ENCODE results near the gene KAT6B.
"Not testable (repeated sequence)": the region's sequence is repeated elsewhere in the genome, so short reads cannot be mapped to it uniquely, and the experiment has no call there.

The KAT6B gene

GRCh38 chr10:74863551-74863950 lies 37.2 kb downstream of the KAT6B start:
- DNase-seq, result no peak

- no peak for DNase-seq
Observed at GRCh38 chr10:74867351-74867750, 41.0 kb downstream of the KAT6B start.

GRCh38 chr10:74868392-74868977 lies 42.1 kb downstream of the KAT6B start:
- DNase-seq, result no peak

DNA sequence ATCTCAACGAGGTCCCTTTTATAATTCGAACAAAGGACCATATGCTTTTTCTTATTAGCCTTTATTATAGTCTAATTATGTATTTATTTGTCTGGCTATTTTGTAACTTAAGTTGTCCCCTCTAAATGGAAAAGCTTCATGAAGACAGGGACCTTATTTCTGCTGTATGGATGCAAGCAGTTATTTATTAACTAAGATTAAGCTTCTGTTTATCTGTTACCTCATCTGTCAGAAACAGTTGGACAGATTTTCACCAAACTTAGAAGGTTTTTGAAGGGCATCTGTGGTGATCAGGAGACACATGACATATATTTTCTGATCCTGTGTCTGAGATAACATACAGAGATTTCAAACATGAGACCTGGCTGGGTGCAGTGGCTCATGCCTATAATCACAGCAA lies 43.2 kb downstream of the KAT6B start:
- no peak for DNase-seq

DNA sequence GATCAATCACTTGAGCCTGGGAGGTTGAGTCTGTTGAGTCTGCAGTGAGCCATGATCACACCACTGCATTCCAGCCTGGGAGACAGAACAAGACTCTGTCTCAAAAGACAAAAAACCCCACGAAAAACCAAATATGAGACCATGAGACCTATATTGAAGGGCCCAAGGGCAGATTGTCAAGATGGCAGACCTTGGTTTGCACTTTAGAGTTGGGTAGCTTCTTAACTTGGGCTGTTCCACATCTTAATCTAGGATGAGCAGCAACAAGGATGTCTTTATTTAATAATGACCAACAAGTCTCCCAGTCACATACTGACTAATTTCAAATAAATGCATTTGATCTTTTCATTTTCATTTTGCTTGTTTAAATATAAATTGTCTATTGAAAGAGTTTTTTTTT lies 43.8 kb downstream of the KAT6B start:
- DNase-seq, result no peak

- DNase-seq, result no peak
Observed at GRCh38 chr10:74871595-74872382, 45.4 kb downstream of the KAT6B start.

DNA sequence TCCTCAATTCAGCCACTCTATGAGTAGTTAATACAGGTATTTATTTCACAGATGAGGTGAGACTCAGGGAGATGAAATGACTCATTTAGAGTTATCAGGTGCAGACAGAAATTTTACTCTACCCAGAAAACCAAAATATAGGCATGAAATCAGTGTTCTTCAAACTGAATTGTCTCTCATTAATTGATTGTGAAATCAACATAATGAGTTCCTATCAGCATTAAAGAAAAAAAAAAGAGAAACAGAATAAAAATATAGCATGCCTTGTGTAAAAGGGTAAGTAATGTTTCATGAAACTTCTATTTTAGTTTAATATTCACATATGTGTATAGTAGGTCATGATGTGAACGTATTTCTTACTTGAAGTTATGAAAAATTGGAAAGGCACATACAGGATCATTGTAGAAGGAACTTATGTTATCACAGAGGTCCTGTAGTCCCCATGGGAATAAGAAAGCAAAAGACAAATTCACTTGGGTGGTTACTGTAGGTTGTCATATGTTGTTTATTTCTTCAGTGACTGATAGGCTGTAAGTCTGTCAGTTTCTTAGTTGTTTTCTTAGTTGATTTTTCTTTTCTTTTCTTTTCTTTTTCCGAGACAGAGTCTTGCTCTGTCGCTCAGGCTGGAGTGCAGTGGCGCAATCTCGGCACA lies 47.5 kb downstream of the KAT6B start:
- no peak for DNase-seq

DNA sequence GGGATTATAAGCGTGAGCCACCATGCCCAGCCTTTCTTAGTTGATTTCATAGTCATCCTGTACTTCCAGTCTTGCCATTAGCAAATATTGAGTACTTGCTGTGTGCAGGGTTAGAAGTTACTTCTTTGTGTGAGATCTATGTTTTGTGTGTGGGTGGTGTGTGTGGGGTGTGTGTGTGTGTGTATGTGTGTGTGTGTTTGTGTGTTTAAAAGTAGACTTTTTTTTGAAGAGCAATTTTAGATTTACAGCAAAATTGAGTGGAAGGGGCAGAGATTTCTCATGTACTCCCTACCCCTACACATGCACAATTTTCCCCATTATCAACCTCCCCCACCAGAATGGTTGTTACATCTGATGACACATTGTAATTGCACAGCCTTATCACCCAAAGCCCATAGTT lies 48.2 kb downstream of the KAT6B start:
- DNase-seq, result no peak

DNA sequence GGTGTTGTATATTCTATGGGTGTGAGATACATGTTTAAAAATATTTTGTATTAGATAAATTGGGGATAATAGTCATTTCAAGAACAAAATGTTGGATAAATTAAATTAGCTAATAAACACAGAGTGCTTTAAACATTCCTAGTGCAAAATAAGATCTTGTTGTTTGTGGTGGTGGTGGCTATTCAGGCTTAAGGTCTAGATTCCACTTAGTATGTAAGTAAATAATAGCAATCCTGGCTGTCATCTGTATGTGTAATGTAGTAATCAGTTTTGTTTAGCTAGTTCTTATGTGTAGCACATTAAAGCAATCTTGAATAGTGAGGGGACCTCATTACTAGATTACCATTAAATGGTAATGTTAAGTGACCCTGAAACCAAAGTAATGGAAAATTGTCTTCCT lies 48.7 kb downstream of the KAT6B start:
- DNase-seq, result no peak

- DNase-seq, result no peak
Observed at GRCh38 chr10:74875966-74876365, 49.6 kb downstream of the KAT6B start.

- not testable (repeated sequence) for DNase-seq
Observed at GRCh38 chr10:74877054-74877453, 50.7 kb downstream of the KAT6B start.

- DNase-seq, result no peak
Observed at GRCh38 chr10:74877898-74878297, 51.5 kb downstream of the KAT6B start.

- no peak for DNase-seq
Observed at GRCh38 chr10:74880041-74880440, 53.6 kb downstream of the KAT6B start.

DNA sequence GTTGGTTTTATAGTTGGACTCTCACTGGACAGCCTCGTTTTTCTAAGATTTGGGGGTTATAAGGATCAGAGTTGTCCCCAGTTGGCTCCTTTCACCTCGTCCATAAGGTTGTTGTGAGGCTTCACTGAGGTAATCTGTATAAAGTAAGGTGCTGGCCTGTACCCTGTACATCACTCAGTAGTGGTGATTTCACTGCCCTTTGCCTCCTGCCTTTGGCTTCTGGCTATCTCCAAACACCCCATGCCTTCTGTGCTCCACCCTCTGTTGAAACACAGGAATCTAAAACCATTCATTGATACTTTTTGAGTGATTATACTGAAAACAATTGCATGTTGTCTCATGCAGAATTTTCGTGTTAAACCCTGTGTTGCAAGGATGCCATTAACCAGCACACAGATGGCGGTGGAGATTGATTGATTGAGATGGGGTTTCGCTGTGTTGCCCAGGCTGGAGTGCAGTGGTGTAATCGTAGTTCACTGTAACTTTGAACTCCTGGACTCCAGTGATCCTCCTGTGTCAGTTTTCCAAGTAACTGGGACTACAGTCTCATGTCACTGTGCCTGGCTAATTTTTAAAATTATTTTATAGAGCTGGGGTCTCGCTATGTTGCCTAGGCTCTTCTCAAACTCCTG lies 55.0 kb downstream of the KAT6B start:
- no peak for DNase-seq

DNA sequence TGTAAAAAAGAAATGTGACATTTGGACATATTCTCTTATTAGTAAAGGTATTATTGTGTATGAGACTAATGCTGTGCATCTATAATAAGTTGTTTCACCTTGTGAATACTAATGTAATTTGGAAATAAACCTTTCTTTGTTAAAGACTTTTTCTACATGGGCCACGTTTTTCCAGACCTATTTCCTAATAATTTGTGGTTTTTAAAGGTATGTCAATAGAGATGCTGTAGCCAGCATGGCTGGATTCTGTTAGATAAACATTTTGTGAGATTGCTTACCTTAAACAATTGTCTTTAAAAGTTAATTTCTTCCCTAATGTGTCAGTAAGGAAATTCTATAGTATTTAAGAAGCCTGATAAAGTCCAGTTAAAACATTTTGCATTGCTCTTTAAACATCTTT lies 56.0 kb downstream of the KAT6B start:
- no peak for DNase-seq

DNA sequence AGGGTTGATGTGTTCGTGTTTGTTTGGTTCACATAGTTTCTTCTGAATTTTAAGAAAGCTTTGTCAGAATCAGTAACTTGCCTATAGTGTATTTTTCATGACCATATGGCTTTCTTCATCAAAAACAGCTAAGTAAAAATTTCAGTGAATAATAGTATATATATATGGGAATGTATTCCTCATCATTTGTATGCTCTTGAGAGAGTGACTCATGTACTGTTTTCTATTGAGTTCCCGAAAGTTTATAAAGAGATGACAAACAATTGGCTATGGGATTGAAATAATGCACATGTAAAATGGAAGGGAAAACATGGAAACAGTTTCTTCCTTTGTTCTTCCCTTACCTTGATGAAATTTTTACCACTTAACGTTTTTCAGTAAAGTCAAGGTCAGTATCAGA lies 56.4 kb downstream of the KAT6B start:
- no peak for DNase-seq

DNA sequence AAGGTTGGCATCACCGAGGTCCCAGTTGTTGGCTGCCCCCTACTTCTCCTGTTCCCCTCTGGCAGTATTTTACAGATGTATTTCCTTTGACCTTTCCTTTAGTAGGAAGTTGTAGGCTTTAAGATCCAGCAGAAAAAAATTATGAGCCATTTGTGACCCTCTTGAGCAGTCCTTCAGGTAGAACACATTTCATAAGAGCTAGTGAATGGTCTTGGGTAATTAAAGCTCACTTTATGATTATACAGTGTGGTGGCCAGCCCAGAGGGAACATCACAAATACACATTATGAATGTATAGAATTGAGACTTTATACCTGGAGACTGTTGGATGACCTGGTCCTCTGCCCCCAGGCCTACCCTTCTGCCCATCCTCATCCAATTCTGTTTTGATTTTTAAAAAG lies 57.0 kb downstream of the KAT6B start:
- DNase-seq, result no peak

GRCh38 chr10:74887614-74888284 lies 61.3 kb downstream of the KAT6B start:
- no peak for DNase-seq

DNA sequence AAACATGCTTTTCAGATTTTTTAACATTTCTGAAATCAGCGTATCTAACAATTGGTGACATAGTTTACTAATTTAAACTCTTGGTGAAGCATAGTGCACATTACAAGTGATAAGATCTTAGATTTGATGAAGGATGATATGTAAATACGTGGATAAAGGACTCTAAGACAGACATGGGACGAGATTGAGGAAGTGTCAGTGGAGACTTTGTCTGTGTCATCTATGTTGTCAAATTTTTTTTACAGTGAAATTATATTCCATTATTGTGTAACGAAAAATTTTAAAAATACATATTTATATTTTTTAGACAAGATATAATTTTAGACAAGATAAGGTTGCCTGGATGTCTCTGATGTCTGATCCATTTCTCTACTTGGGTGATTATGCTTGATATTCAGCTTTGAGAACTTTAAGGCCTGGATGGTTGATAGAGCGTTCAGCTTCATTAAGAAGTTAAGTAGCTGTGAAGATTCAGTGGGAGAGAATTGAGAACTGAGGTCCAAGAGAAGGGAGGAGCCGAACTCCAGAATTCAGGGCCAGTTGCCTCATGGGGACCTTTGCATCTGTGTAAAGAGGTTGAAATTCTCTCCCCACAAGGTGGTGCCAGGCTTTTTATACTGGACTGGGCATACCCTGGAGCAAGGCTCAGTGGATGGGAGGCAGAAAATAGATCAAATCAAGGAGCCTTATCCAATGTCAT lies 62.7 kb downstream of the KAT6B start:
- DNase-seq, result no peak

DNA sequence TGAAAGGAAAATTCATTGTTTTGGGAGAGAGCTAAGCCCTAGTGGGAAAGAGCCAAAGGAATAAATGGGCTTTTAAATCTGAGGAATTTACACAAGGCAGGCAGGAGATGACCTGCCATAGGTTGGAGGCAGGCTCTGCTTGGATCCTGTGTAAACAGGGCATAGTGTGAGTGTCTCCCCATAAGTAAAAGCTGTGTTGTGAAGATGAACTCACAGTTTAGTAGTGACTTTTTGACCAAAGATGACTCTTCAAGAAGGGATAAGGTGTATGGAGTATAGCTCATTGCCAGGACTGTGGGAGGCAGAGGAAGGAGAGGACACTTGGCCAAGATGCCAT lies 63.2 kb downstream of the KAT6B start:
- no peak for DNase-seq

DNA sequence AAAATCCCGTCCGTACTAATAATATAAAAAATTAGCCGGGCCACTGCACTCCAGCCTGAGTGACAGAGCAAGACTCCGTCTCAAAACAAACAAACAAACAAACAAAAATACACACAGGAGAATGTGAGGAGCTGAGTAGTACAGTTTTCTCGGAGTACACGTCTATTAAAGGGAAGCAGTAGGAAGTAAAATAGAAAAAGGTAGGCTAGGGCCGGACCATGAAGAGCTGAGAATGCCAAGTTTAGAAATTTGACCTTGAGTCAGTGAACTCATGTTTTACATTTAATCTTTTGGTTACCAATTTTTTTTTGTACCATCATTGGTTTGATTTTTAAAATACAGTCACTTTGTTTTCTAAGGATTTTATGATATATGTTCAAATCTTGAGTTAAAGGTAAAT lies 64.1 kb downstream of the KAT6B start:
- no peak for DNase-seq

DNA sequence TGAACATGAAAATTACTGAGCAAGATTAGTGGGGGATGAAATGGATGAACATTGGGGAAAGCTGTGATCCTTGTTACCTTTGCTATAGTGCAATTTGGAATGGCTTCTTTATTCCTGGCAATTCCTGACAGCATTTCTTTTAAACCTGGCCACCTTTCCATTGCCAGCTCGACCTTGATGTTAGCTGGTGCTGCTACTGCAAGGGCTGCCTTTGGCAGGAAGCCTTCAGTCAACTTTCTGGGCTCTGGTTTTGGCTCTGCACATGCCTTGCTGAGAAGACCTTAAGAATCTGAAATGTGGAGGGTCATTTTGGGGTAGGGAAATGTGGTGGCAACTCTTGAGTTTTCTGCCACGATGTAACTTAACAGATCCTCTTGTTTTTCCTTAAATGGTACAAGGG lies 64.7 kb downstream of the KAT6B start:
- no peak for DNase-seq

- no peak for DNase-seq
Observed at GRCh38 chr10:74892839-74893238, 66.4 kb downstream of the KAT6B start.

Measured in RPMI8226 (cell line).